K562 (cell line): Measurements from ENCODE around the gene ZSWIM6. TPM values are rescaled to one million over a fixed set of nuclear protein-coding genes. Genes with fewer than 3 reads are reported as not detected.

Experiments used
- ATAC-seq: fragments of 200-7000 bp; cut with Tn5 transposase; 3 replicates; pipeline ENCODE4 v1.9.1; 2020; ENCODE audit warnings: moderate library complexity
- BruUV-seq: library from RNA; stranded (reverse); fragments of 400-500 nt; replicated peaks from 2 replicates; lab custom pipeline; 2021; lab: Mats Ljungman, UMichigan
- CTCF ChIA-PET: fragments of 300-600 bp; formaldehyde crosslinking; extraction: SDS; loops from one replicate; lab custom pipeline; 2021; ENCODE audit warnings: low intra/inter-chr PET ratio; lab: Yijun Ruan, JAX
- POLR2A ChIA-PET: fragments of 300-600, 350-650 bp; sonication (Branson Sonifier 250); formaldehyde crosslinking; extraction: SDS; loops from one replicate; lab custom pipeline; 2021; ENCODE audit warnings: antibody characterized with exemption, inconsistent platforms; lab: Yijun Ruan, JAX
- DNase-seq, 4 experiments: peaks; one replicate each; pipeline versions ENCODE4 v3.0.0 to v3.0.0-alpha.2; 2011 to 2018; ENCODE audit warnings: low spot score in 3 of 4, mixed read lengths in 3 of 4; ENCODE audit errors: extremely low read depth in 1 of 4
- FAIRE-seq: peaks from 2 replicates; lab custom pipeline; 2011; peaks lifted over from hg19 to GRCh38; lab: Jason Lieb, UNC
- H2AFZ ChIP-seq: 2 replicates; pipeline ENCODE4 v1.6.0; 2011; ENCODE audit warnings: low read depth, low read length, control low read depth, inconsistent platforms
- H3K27ac ChIP-seq: fragments of 200-600 bp; 3 replicates; pipeline ENCODE4 v1.8.0; 2011; ENCODE audit warnings: low read depth, mild to moderate bottlenecking, control low read depth, inconsistent platforms, low read length, moderate library complexity, mixed read lengths; ENCODE audit errors: extremely low read depth
- H3K27me3 ChIP-seq, 2 experiments: fragments of 300-600 bp in 1 of 2; 2 replicates in 1 of 2; 3 replicates in 1 of 2; pipeline versions ENCODE4 v1.6.0 to v1.8.0; 2011; ENCODE audit warnings: inconsistent platforms in 2 of 2, low read length in 2 of 2, mild to moderate bottlenecking in 1 of 2, mixed read lengths in 1 of 2, moderate library complexity in 1 of 2; ENCODE audit not compliant: control insufficient read depth in 2 of 2, insufficient read depth in 2 of 2
- H3K36me3 ChIP-seq: fragments of 300-600 bp; 3 replicates; pipeline ENCODE4 v1.8.0; 2011; ENCODE audit warnings: mild to moderate bottlenecking, low read length, inconsistent platforms; ENCODE audit not compliant: control insufficient read depth, insufficient read depth
- H3K4me1 ChIP-seq, 2 experiments: fragments of 200-600 bp in 1 of 2; replicated peaks in 1 of 2; 2 replicates in 1 of 2; 3 replicates in 1 of 2; pipeline versions ENCODE4 v1.5.1 to v1.8.0; 2011; ENCODE audit warnings: inconsistent platforms in 2 of 2, low read length in 2 of 2, mild to moderate bottlenecking in 1 of 2, mixed read lengths in 1 of 2, moderate library complexity in 1 of 2; ENCODE audit not compliant: control insufficient read depth in 2 of 2, insufficient read depth in 2 of 2
- H3K4me2 ChIP-seq: 2 replicates; pipeline ENCODE4 v1.6.1; 2011; ENCODE audit warnings: low read length, control low read depth, inconsistent platforms, mixed read lengths; ENCODE audit not compliant: insufficient read depth
- H3K4me3 ChIP-seq: fragments of 200-600 bp; sonication (generic), shearing (Covaris generic); 2 replicates; pipeline ENCODE4 v1.5.1; 2016; ENCODE audit warnings: control low read depth, inconsistent platforms
- H3K79me2 ChIP-seq: fragments of 200-600 bp; 3 replicates; pipeline ENCODE4 v1.8.0; 2011; ENCODE audit warnings: low read length, inconsistent platforms; ENCODE audit not compliant: control insufficient read depth, insufficient read depth
- H3K9ac ChIP-seq, 2 experiments: 2 replicates each; pipeline versions ENCODE4 v1.6.0 to v1.6.1; 2011; ENCODE audit warnings: low read depth in 2 of 2, low read length in 2 of 2, control low read depth in 1 of 2, inconsistent platforms in 1 of 2, mild to moderate bottlenecking in 1 of 2, mixed read lengths in 1 of 2; ENCODE audit not compliant: insufficient read depth in 1 of 2
- H3K9me1 ChIP-seq: one replicate; pipeline ENCODE4 v1.6.0; 2011; ENCODE audit warnings: inconsistent platforms, mild to moderate bottlenecking, low read length, moderate library complexity; ENCODE audit not compliant: control insufficient read depth, insufficient read depth
- H3K9me3 ChIP-seq: replicated peaks from 2 replicates; pipeline ENCODE4 v1.5.1; 2011; ENCODE audit warnings: low read depth, low read length, inconsistent platforms; ENCODE audit not compliant: control insufficient read depth, insufficient read depth
- H4K20me1 ChIP-seq: replicated peaks from 2 replicates; pipeline ENCODE4 v1.6.1; 2011; ENCODE audit warnings: low read length, inconsistent platforms, mixed read lengths; ENCODE audit not compliant: control insufficient read depth, insufficient read depth
- BRD9 ChIP-seq: fragments of 450-650 bp; IDR thresholded peaks from 2 replicates; pipeline ENCODE4 v1.6.1; 2018; ENCODE audit warnings: low read depth; ENCODE audit not compliant: partially characterized antibody
- HCFC1 ChIP-seq: IDR thresholded peaks from 2 replicates; pipeline ENCODE4 v1.6.1; 2012; ENCODE audit warnings: low read depth, low read length, improper control_type of control experiment
- KLF16 ChIP-seq: IDR thresholded peaks from 2 replicates; pipeline ENCODE4 v1.6.1; 2016; ENCODE audit warnings: antibody characterized with exemption
- MCM2 ChIP-seq: fragments of 450-650 bp; IDR thresholded peaks from 2 replicates; pipeline ENCODE4 v1.6.1; 2017; ENCODE audit warnings: low read depth, mild to moderate bottlenecking
- MED1 ChIP-seq: sonication (generic); formaldehyde crosslinking; IDR thresholded peaks from 2 replicates; pipeline ENCODE4 v1.8.1; 2023; ENCODE audit warnings: missing genetic modification reagents, borderline replicate concordance
- NCOA2 ChIP-seq, 2 experiments: fragments of 450-650 bp; IDR thresholded peaks; 2 replicates each; pipeline ENCODE4 v1.6.1; 2018; ENCODE audit warnings: mild to moderate bottlenecking in 2 of 2, moderate library complexity in 1 of 2; ENCODE audit not compliant: partially characterized antibody in 2 of 2
- TARDBP ChIP-seq: fragments of 450-650 bp; IDR thresholded peaks from 2 replicates; pipeline ENCODE4 v1.6.1; 2016
- TCF3 ChIP-seq: sonication (generic); formaldehyde crosslinking; IDR thresholded peaks from 2 replicates; pipeline ENCODE4 v1.4.0; 2020; ENCODE audit warnings: mild to moderate bottlenecking, missing genetic modification reagents
- ZNF778 ChIP-seq: fragments of 450-650 bp; formaldehyde crosslinking; IDR thresholded peaks from 2 replicates; pipeline ENCODE4 v1.4.0; 2020; ENCODE audit warnings: mild to moderate bottlenecking, moderate library complexity
- ZNF785 ChIP-seq: fragments of 250-450 bp; sonication (Bioruptor Pico); IDR thresholded peaks from 2 replicates; pipeline ENCODE4 v1.4.0; 2020; ENCODE audit warnings: mild to moderate bottlenecking
- WGBS: fragments of 100-300 bp; shearing (Covaris generic); methylation state at CpG from one replicate; pipeline ENCODE4 v1.1.6; 2016; ENCODE audit warnings: low coverage, mixed read lengths; ENCODE audit not compliant: insufficient coverage; ENCODE audit errors: missing lambda C conversion rate; 5-methylcytosine and 5-hydroxymethylcytosine counted together
- in situ Hi-C: fragments of 300-500 bp; cut with MboI; formaldehyde crosslinking; loops from 4 replicates; pipeline ENCODE4 v1.15.0; 2018; ENCODE audit warnings: inconsistent platforms, mixed read lengths
- intact Hi-C: fragments of 100-400 bp; cut with micrococcal nuclease; formaldehyde crosslinking; loops from 2 replicates; pipeline ENCODE4 v1.14.2; 2022
- polyA plus RNA-seq, 8 experiments: library from polyadenylated mRNA; depleted of rRNA in 4 of 8; stranded (reverse) in 5 of 8; unstranded in 3 of 8; fragments of >200 nt; fragmentation: Nextera tagmentation in 2 of 8; fragmentation: Illumina TruSeq in 1 of 8; extraction: Ambion mirVana in 2 of 8; extraction: Trizol in 1 of 8; gene quantifications; 2 replicates each; pipeline versions ENCODE4 v1.2.1 to v1.2.3, GENCODE V29; 2011 to 2014; ENCODE audit warnings: inconsistent platforms in 1 of 8, missing spikeins in 1 of 8
- total RNA-seq, 7 experiments: library from RNA; depleted of rRNA in 6 of 7; stranded (reverse); fragments of >200 nt in 6 of 7; fragmentation: Illumina TruSeq in 2 of 7; extraction: Trizol in 2 of 7; gene quantifications; 2 replicates each; pipeline versions ENCODE4 v1.2.1 to v1.2.3, GENCODE V29; 2011 to 2021; ENCODE audit warnings: low replicate concordance in 1 of 7
- TF ChIP-seq, protein P1 (sequence below): fragments of 450-650 bp; formaldehyde crosslinking; IDR thresholded peaks from 2 replicates; pipeline ENCODE4 v1.4.0; 2020; ENCODE audit warnings: mild to moderate bottlenecking
- TF ChIP-seq, protein P2 (sequence below): sonication (generic); formaldehyde crosslinking; IDR thresholded peaks from 2 replicates; pipeline ENCODE4 v1.8.0; 2022; ENCODE audit warnings: missing genetic modification reagents, mild to moderate bottlenecking, borderline replicate concordance
- TF ChIP-seq, protein P3 (sequence below): fragments of 250-450 bp; sonication (Bioruptor Pico); IDR thresholded peaks from 2 replicates; pipeline ENCODE4 v1.8.0; 2021; ENCODE audit warnings: mild to moderate bottlenecking, moderate library complexity
- TF ChIP-seq, protein P4 (sequence below): fragments of 250-450 bp; sonication (Bioruptor Pico); IDR thresholded peaks from 2 replicates; pipeline ENCODE4 v1.8.0; 2022; ENCODE audit warnings: inconsistent platforms, mild to moderate bottlenecking, moderate library complexity, borderline replicate concordance
- TF ChIP-seq, protein P5 (sequence below): sonication (generic); formaldehyde crosslinking; IDR thresholded peaks from 2 replicates; pipeline ENCODE4 v1.8.0; 2022; ENCODE audit warnings: mild to moderate bottlenecking, missing genetic modification reagents

ZSWIM6 gene
- total and polyA plus RNA-seq, 9 of the 15 experiments (the other 6 are each of a cell fraction or from before 2014, with no cell fraction given): 0.81 to 3.2 (median 2.0) TPM

DNA sequence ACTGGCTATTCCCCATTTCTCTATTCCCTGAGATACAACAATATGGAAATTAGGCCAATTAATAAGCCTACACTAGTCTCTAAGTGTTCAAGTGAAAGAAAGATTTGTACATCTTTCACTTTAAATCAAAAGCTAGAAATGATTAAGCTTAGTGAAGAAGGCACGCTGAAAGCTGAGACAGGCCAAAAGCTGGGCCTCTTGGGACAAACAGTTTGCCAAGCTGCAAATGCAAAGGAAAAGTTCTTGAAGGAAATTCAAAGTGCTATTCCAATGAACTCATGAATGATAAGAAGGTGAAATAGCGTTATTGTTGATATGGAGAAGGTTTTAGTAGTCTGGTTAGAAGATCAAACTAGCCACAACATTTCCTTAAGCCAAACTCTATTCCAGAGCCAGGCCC is 256.2 kb downstream of the ZSWIM6 start:
- FAIRE-seq: no peak
- Histone ChIP-seq H3K27ac (no peak overlapping the region), H3K4me1 (no peaks in the 10 kb centered on the region), H2AFZ (no peak overlapping the region), H4K20me1 (no peaks in the 10 kb centered on the region), H3K27me3 (peaks cover 5% of the 10 kb centered on the region in 2 experiments; a peak in 4 of 5 replicates), H3K79me2 (no peaks in the 10 kb centered on the region), H3K9me3 (peaks cover 4% of the 10 kb centered on the region; the same call in 1 of the 2 replicates), H3K4me3 (no peak overlapping the region), H3K36me3 (no peaks in the 10 kb centered on the region), H3K9me1 (no peaks in the 10 kb centered on the region), H3K9ac (no peak overlapping the region), H3K4me2 (no peak overlapping the region)
- TF ChIP-seq, protein P1, sequence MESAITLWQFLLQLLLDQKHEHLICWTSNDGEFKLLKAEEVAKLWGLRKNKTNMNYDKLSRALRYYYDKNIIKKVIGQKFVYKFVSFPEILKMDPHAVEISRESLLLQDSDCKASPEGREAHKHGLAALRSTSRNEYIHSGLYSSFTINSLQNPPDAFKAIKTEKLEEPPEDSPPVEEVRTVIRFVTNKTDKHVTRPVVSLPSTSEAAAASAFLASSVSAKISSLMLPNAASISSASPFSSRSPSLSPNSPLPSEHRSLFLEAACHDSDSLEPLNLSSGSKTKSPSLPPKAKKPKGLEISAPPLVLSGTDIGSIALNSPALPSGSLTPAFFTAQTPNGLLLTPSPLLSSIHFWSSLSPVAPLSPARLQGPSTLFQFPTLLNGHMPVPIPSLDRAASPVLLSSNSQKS: no peak
- TF ChIP-seq, protein P2, sequence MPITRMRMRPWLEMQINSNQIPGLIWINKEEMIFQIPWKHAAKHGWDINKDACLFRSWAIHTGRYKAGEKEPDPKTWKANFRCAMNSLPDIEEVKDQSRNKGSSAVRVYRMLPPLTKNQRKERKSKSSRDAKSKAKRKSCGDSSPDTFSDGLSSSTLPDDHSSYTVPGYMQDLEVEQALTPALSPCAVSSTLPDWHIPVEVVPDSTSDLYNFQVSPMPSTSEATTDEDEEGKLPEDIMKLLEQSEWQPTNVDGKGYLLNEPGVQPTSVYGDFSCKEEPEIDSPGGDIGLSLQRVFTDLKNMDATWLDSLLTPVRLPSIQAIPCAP (CRISPR knock-in tag): no peak
- no peak for TF ChIP-seq TARDBP
- TF ChIP-seq, protein P3, sequence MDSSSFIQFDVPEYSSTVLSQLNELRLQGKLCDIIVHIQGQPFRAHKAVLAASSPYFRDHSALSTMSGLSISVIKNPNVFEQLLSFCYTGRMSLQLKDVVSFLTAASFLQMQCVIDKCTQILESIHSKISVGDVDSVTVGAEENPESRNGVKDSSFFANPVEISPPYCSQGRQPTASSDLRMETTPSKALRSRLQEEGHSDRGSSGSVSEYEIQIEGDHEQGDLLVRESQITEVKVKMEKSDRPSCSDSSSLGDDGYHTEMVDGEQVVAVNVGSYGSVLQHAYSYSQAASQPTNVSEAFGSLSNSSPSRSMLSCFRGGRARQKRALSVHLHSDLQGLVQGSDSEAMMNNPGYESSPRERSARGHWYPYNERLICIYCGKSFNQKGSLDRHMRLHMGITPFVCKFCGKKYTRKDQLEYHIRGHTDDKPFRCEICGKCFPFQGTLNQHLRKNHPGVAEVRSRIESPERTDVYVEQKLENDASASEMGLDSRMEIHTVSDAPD: no peak
- no peak for TF ChIP-seq BRD9
- no peak for TF ChIP-seq MCM2
- TF ChIP-seq ZNF785: no peak
- no peak for TF ChIP-seq ZNF778 (CRISPR knock-in tag)
- no peak for TF ChIP-seq HCFC1
- no peak for TF ChIP-seq MED1 (CRISPR knock-in tag)
- TF ChIP-seq KLF16: no peak
- no peak for TF ChIP-seq TCF3 (CRISPR knock-in tag)
- TF ChIP-seq, protein P4, sequence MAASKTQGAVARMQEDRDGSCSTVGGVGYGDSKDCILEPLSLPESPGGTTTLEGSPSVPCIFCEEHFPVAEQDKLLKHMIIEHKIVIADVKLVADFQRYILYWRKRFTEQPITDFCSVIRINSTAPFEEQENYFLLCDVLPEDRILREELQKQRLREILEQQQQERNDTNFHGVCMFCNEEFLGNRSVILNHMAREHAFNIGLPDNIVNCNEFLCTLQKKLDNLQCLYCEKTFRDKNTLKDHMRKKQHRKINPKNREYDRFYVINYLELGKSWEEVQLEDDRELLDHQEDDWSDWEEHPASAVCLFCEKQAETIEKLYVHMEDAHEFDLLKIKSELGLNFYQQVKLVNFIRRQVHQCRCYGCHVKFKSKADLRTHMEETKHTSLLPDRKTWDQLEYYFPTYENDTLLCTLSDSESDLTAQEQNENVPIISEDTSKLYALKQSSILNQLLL (CRISPR knock-in tag): no peak
- TF ChIP-seq NCOA2 (IDR thresholded peaks at IDR 0.05; ENCODE audit: partially characterized antibody in 2 of 2): no peak
- TF ChIP-seq, protein P5, sequence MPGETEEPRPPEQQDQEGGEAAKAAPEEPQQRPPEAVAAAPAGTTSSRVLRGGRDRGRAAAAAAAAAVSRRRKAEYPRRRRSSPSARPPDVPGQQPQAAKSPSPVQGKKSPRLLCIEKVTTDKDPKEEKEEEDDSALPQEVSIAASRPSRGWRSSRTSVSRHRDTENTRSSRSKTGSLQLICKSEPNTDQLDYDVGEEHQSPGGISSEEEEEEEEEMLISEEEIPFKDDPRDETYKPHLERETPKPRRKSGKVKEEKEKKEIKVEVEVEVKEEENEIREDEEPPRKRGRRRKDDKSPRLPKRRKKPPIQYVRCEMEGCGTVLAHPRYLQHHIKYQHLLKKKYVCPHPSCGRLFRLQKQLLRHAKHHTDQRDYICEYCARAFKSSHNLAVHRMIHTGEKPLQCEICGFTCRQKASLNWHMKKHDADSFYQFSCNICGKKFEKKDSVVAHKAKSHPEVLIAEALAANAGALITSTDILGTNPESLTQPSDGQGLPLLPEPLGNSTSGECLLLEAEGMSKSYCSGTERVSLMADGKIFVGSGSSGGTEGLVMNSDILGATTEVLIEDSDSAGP (CRISPR knock-in tag): no peak
- no peak for ATAC-seq
- ChIA-PET CTCF (no interaction called here), POLR2A (interaction anchor here (0.9 to 1.2 kb wide), 2 partner anchors 9 to 11 kb away, joined by 3 read pairs; no protein-coding TSS in a partner anchor)
- no peak for DNase-seq
- BruUV-seq: no TSS peak
- 0% methylated on average over 2 of the region's 2 CpGs for WGBS
- intact Hi-C loops: no loop called here
- in situ Hi-C loops: no loop called here
